ENCODE measurements around the gene AR.
"Not testable (repeated sequence)": the region's sequence is repeated elsewhere in the genome, so short reads cannot be mapped to it uniquely, and the experiment has no call there.

Gene AR

DNA sequence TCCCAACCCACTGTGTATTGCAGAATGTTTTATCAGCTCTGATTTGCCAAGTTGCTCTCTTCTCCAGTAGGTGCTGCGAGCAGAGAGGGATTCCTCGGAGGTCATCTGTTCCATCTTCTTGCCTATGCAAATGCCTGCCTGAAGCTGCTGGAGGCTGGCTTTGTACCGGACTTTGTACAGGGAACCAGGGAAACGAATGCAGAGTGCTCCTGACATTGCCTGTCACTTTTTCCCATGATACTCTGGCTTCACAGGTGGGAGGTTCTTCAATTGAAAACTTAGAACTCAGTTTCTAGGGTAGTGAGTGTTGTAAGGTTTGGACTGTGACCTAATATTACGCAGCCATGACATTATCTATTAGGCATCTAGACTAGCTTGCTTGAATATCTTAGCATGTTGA, 24.9 kb downstream of the AR start:
- no peak for DNase-seq (ENCODE audit: low read depth)

DNA sequence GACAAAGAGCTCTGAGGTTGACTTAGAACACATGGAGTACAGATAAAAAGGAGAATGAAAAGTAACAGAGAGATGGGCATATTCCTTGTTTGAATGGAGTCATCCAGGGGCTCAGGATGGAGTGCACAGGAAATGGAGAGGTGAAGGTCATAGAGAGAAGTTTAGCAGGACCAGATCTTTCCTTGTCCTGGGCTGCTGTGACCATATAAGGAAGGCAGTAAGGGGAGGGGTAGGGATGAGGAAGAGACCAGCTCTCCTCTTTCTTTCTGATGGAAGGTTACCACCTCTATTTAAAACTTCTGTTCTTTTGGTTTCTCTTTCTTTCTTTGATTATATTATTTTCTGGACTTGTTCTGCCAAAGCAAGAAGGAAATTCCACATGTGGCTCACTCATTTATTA, 27.0 kb downstream of the AR start:
- no peak for DNase-seq (ENCODE audit: low read depth)

DNA sequence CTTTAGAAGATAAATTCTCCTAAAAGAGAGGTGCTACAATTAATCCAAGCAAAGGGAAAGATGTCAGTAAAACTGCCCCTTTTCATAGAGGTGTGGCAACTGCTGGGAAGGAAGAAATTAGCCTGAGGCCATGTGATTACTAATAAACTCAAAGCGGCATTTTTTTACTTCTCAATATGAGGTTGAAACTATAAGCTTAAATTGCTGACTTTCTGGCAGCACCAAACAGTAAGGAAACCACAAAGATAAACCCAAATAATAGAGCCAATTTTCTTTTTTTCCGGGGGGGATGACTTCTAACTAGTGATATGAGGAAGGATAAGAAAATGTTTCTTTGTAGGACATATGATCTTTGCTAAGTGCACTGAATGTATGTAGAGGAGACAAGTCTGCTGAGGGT, 30.9 kb downstream of the AR start:
- DNase-seq (ENCODE audit: low read depth) = no peak

GRCh38 chrX:67582436-67582835, 38.6 kb downstream of the AR start:
- DNase-seq (ENCODE audit: low read depth) = no peak

DNA sequence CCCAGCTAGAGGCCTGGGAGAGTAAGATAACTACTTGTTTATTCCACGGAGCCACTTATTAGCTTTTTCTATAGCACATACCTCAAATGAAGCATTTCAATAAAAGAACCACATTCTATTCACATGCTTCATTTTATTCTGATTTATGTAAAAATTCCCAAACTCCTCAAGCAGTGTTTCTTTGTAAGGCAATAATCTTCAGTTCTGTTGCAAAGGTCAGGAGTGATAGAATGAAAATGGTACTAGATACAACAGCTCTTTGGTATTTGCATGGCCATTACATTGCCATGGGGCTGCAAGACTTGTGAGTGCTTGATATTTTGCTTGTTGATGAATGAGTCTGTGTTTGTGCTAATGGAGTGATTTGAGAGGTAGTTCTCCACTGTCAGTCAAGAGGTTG, 39.4 kb downstream of the AR start:
- no peak for DNase-seq (ENCODE audit: low read depth)

DNA sequence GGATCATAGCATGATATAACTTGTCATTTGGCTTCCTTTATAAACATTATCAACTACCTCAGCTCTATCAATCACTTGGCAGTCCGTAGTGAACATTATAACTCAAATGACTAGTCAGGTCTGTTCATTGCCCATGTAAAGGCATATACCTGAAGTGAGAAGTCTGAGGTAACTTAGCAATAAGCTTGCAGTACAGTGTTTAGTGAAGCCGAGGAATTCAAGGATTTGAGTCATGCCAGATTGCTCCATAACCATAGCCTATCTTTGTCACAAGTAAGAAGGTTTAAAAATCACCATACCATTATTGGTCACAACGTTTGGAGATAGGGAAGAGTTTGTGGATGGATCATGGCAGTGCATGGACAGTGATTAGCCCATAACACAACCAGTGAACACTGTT, 41.6 kb downstream of the AR start:
- no peak for DNase-seq (ENCODE audit: low read depth)

- no peak for DNase-seq (ENCODE audit: low read depth)
Measured at GRCh38 chrX:67587946-67588624, 44.3 kb downstream of the AR start.

DNA sequence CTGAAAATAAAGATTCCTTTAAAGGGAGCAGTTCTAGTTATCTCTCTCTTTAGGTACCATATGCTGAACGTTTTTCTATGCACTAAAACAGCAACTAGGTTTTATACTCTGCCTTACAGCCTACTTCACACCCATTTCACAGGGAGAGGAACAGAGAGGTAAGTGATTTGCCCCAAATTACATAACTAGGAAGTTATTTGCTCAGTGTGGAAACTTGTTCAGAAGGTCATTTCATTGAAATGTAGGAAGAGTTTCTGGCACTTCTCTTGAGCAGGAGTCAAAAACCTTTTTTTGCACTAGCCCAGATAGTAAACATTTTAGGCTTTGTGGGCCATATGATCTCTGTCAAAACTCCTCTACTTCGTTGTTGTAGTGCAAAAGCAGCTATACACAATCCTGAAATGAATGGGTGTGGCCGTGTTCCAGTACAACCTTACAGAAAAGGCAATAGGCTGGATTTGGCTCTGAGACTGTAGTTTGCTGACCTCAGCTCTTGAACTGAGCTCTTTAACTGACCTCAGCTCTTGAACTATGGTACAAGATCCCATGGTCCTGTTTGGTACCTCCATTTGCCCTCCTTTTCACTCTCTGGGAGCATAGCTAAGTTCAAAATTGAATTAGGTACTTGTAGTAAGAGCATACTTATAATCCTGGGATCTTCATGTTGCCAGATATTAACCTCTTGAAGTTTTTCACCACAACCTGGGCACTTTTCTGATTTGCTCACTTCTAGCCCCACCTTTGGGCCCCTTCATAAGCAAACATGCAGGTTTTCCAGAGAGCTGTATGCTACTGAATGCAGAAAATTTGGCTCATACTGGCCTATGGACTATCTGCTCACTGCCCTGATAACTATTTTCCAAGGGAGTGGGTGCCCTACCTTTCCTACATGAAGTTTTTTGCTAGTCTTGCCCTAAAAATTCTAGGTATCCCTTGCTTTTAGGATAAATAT, 53.3 kb downstream of the AR start:
- DNase-seq (ENCODE audit: low read depth) = no peak

- no peak for DNase-seq (ENCODE audit: low read depth)
Measured at GRCh38 chrX:67599532-67599931, 55.7 kb downstream of the AR start.

DNA sequence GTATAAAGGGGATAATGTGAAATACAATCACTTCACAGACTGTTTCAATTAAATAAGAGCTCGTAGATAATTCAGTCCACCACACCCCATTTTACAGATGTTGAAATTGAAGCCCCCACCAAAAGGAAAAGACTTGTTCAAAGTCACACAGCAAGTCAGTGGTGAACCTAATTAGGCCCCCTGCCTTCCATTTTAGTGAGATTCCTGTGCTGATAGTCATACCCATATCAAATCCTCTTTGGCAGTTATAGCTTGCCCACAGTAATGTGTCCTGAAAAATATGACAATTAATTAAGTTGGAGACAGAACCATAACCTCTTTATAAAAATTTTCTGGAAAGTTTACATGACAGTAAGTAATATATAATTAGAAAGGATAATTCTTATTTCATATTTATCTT, 58.0 kb downstream of the AR start:
- DNase-seq (ENCODE audit: low read depth) = no peak

DNA sequence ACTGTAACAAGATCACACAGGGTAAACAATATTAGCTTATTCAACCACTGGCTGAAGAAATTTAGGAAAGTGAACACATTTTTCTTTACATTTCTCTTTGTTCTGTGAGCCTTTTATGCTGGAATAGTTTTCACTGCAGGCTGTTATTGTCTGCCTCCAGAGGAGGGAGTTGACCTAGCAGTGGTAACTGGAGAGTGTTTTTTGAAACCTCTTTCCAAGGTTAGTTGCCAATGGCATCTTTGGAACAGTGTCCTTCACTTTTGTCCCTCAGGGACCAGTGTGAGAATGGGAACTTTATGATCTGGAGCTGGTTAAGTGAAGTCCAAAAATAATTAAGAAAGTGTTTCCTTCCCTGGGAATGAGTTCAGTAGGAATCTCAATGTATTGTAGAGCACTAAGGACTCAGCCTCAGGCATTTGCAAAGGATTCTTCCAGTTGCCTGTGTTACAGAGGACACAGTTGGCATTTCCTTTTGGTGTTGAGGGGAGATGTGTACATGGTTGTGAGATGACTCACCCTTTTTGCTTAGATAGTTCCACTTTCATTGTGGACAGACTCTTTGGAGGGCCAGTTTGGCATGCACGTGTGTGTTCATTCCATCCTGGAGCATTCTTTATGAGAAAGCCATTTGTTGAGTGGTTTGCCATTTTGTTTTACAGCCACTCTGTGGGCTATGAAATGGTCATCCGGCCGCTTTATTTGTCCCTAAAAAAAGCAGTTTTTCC, 61.3 kb downstream of the AR start:
- no peak for DNase-seq (ENCODE audit: low read depth)

DNA sequence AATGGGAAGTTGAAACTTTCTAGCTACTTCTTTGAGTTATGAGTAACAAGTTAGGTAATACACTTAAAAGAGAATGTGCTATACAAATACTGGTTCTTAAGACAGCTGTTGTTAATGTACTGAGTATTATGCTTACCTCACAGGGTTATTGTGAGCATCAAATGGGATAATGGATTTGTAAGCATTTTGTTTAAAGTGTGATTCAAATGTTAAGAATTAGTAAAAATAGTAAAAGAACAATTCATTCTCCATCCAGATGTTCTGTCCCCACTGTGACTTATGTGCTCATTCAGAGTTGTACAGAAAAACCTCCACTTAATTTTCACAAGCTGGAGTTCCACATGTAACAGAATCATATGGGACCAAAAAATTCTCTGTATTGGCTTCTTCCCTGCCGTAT, 63.6 kb downstream of the AR start:
- no peak for DNase-seq (ENCODE audit: low read depth)

DNA sequence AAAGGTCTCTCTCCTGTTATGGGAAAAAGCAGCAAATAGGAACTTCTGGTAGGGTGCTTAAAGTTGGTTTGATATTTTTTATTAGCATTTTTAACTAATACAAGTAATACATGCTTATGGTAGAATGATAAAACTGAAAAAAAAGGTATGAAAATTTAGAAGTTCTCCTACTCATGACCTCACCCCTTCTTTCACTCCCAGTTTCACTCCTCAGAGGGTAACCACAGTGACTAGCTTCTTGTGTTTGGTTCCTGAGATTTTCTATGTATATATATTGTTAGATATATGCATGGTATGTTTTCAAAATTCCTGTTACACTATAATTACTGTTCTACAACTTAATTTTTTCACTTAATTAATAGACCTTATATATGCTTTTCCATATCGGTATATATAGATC, 66.5 kb downstream of the AR start:
- DNase-seq (ENCODE audit: low read depth) = no peak

DNA sequence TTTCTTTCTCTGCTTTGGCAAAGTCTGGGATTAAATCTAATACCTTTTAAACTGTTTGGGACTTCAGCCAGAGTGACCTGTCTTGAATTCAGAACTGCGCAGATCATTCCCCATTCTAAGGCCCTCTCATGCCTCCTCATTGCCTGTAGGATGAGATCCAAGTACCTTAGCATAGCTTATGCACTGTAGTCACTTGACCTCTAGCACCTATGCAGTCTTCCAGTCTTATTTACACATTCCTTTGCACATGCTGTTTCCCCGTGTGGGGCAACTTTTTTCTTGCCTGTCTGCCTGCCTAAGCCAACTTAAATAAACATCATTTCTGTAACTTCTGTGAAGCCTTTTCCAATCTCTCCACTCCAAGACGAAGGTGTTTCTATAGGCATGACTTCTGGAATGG, 68.4 kb downstream of the AR start:
- DNase-seq (ENCODE audit: low read depth) = no peak

DNA sequence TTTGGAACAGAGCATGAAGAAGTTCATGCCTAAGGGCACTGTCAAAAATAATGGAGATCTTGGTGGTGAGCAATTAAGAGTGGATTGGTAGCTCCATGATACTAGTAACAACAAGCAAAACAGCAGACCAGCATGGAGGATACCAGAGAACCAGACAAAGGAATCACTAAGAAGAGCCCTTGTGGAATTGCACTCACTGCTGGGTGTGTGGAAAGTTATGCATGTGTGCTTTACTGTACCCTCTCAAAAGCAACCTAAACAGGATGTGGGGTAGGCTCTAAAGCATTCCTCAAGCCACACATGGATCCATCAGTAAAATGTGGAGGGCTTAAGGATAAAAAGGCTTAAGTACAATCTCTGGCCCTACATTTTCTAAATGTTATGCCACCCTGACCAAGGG, 69.5 kb downstream of the AR start:
- DNase-seq (ENCODE audit: low read depth) = no peak

DNA sequence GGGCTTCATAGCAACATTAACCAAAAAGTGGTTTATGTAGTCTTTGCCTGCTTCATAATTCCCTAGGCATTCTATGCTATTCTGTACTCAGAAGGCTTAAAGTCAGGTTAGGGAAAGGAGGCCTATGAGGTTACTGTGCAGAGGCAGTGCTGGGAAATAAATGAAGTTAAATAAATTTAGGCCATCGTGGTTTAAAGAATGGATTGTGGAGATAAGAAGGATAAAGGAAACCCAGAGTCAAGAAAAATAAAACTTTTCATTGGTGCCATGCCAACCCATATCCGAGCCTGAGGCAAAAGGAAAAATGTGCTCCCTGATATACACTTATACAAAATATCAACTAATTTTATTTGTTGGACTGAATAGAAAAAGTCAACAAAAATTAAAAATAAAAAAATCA, 70.2 kb downstream of the AR start:
- DNase-seq (ENCODE audit: low read depth) = no peak

DNA sequence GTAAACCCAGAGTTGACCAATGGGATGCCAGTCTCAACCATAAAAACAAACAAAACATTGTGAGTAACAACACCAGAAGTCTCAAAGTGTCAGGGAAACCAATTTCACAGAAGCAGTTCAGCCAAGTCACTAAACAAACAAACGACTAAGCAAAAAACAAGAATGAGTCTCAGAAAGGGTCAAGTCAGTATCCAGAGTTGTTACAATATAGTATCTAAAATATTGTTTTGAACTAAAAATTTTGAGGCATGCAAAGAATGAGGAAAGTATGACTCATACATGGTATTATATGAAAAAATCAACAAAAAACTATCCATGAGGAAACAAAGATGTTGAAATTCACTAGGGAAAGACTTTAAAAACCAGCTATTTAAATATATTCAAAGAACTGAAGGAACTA, 70.6 kb downstream of the AR start:
- no peak for DNase-seq (ENCODE audit: low read depth)

DNA sequence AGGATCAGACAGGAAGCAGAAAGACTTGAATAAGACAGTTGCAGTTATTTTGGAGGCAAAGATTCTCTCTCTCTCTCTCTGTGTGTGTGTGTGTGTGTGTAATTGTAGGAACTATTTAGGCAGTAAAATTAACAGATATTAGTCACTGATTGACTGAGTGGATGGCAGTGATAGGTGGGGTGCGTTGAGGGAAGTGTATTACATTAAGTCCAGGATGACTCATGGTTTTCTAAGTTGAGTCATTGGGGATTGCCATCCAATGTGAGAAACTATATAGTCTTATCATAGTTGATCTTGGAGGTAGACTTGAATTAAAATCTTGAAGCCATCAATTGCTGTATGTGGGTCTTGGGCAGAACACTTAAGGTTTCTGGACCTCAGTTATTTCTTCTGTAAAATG, 75.4 kb downstream of the AR start:
- no peak for DNase-seq (ENCODE audit: low read depth)

DNA sequence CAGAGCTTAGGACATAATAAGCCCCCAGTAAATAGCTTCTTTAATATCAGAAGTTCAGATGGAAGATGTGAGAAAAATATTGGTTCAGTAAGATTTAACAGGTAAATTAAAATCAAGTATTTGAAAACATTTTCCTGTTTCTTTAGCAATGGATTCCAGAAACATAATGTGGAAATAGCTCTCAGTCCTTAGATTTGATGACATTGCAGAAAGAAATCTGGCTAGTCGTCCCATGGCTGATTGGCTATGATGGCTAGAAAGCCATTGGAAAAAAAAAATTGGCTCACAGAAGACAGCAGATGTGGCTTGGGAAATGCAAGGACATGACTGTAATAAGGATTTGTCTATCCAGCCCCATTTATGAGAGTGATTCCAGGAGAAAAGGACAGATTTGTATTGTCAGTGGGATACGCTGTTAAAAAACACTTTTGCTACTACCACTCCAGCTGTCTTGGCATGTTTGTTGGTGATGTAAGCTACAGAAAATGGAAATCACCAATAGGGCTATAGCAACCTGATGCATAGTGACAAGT, 78.3 kb downstream of the AR start:
- DNase-seq (ENCODE audit: low read depth) = no peak

DNA sequence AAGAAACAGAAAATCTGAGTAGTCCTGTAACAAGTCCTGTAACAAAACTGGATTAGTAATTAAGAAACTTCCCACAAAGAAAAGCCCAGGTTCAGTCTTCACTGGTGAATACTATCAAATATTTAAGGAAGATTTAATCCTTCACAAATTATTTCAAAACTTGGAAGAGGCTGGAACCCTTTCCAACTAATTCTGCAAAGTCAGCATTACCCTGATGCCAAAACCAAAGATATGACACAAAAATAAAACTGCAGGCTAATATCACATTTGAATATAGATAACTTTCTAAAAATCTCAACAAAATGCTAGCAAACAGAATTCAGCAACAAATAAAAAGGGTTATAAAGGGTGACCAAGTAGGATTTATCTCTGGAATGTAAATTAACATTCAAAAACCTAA, 80.5 kb downstream of the AR start:
- no peak for DNase-seq (ENCODE audit: low read depth)

DNA sequence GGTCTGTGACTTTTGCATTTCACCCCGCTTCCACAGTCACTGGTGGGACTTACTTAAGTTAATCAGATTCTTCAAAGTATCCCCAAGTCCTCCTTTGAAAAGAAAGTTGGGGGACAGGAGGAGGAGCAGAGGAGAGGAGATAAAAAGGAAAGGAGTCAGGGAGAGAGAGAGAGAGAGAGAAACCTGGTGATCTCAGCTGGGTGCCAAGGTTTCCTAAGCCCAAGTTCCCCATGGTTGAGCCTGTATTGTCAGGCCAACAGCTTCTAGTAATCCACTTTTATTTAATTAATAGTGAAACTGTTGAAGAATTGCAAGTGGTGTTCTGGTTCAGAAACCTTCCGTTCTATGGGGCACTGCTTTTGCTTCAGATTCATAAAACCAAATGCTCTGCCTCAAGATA, 91.6 kb downstream of the AR start:
- DNase-seq (ENCODE audit: low read depth) = no peak

DNA sequence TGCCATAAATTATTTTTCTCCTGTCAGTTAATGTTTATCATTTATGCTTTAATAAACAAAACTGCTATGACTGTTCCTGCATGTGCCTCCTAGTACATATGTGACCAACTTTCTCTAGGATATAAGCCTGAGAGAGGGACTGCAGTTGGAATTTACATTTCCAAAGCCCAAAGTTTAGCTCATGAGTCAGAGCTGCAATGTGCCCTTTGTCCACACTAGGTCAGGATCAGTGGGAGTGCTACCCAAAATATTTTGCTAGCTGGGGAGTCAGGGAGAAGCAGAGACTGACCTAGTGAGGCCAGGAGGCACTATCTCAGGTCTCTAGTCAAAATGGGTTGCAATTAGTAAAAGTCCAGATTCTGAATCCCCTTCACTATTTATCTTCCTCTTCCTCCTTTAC, 92.7 kb downstream of the AR start:
- no peak for DNase-seq (ENCODE audit: low read depth)

- not testable (repeated sequence) for DNase-seq (ENCODE audit: low read depth)
Measured at GRCh38 chrX:67637293-67637692, 93.5 kb downstream of the AR start.
